D721Med (cell line): Measurements from ENCODE around the gene ATE1.

Experiments used
- DNase-seq: peaks from one replicate; pipeline ENCODE4 v3.0.0; 2011; ENCODE audit warnings: low spot score; ENCODE audit not compliant: insufficient read length
- FAIRE-seq: peaks from 2 replicates; lab custom pipeline; 2011; peaks lifted over from hg19 to GRCh38; lab: Jason Lieb, UNC
- CTCF ChIP-seq: IDR thresholded peaks from 2 replicates; pipeline ENCODE4 v1.5.1; 2012; ENCODE audit warnings: mild to moderate bottlenecking, control low read depth; ENCODE audit not compliant: insufficient read depth; ENCODE audit errors: missing control alignments

The ATE1 gene

GRCh38 chr10:121796342-121796741 lies 131.5 kb downstream of the ATE1 start:
- DNase-seq (no peak), FAIRE-seq (no peak)
- no peak for TF ChIP-seq CTCF

GRCh38 chr10:121792198-121792597 lies 135.6 kb downstream of the ATE1 start:
- FAIRE-seq = no peak
- TF ChIP-seq CTCF = no peak

GRCh38 chr10:121791761-121792160 lies 136.1 kb downstream of the ATE1 start:
- TF ChIP-seq CTCF = no peak
- FAIRE-seq (no peak), DNase-seq (no peak)

More at GRCh38 chr10:121792198-121792597, 135.6 kb downstream of the ATE1 start:
- DNase-seq = no peak

GRCh38 chr10:121788717-121789116 lies 139.1 kb downstream of the ATE1 start:
- no peak for TF ChIP-seq CTCF
- FAIRE-seq (no peak), DNase-seq (no peak)

GRCh38 chr10:121788115-121788514 lies 139.7 kb downstream of the ATE1 start:
- DNase-seq (no peak), FAIRE-seq (no peak)
- no peak for TF ChIP-seq CTCF

GRCh38 chr10:121787169-121787568 lies 140.7 kb downstream of the ATE1 start:
- DNase-seq (no peak), FAIRE-seq (no peak)
- TF ChIP-seq CTCF = no peak

GRCh38 chr10:121783782-121784372 lies 144.0 kb downstream of the ATE1 start:
- no peak for TF ChIP-seq CTCF
- no peak for DNase-seq
- no peak for FAIRE-seq
